Ishikawa (cell line): ENCODE measurements around the gene IFNA5.
A peak's percentile ranks its signal among the peaks of the same experiment; 100 is the strongest.

Experiments used
- CEBPB ChIP-seq: IDR thresholded peaks from 2 replicates; pipeline ENCODE4 v1.6.1; 2012
- CREB1 ChIP-seq: IDR thresholded peaks from 2 replicates; pipeline ENCODE4 v1.6.1; 2012; ENCODE audit warnings: low read depth
- EGR1 ChIP-seq: IDR thresholded peaks from 2 replicates; pipeline ENCODE4 v1.6.1; 2012
- EP300 ChIP-seq: IDR thresholded peaks from 2 replicates; pipeline ENCODE4 v1.6.1; 2012; ENCODE audit warnings: borderline replicate concordance
- FOXM1 ChIP-seq: IDR thresholded peaks from 2 replicates; pipeline ENCODE4 v1.6.1; 2012; ENCODE audit warnings: low read depth, borderline replicate concordance
- MAX ChIP-seq: IDR thresholded peaks from 2 replicates; pipeline ENCODE4 v1.6.1; 2012
- NFIC ChIP-seq: IDR thresholded peaks from 2 replicates; pipeline ENCODE4 v1.6.1; 2012
- RAD21 ChIP-seq: IDR thresholded peaks from 2 replicates; pipeline ENCODE4 v1.6.1; 2012; ENCODE audit warnings: low read depth
- TAF1 ChIP-seq: IDR thresholded peaks from 2 replicates; pipeline ENCODE4 v1.6.1; 2012; ENCODE audit warnings: low read depth, mild to moderate bottlenecking
- TCF12 ChIP-seq: IDR thresholded peaks from 2 replicates; pipeline ENCODE4 v1.6.1; 2012; ENCODE audit warnings: low read depth
- TEAD4 ChIP-seq: IDR thresholded peaks from 2 replicates; pipeline ENCODE4 v1.6.1; 2012
- USF1 ChIP-seq: IDR thresholded peaks from 2 replicates; pipeline ENCODE4 v1.6.1; 2012
- YY1 ChIP-seq: IDR thresholded peaks from 2 replicates; pipeline ENCODE4 v1.6.1; 2012; ENCODE audit warnings: low read depth
- ZBTB7A ChIP-seq: IDR thresholded peaks from 2 replicates; pipeline ENCODE4 v1.6.1; 2012; ENCODE audit warnings: low read depth
- TF ChIP-seq, protein P1 (sequence below): IDR thresholded peaks from 2 replicates; pipeline ENCODE4 v1.6.1; 2012; ENCODE audit warnings: low read depth, mild to moderate bottlenecking

Gene IFNA5

GRCh38 chr9:21314152-21314551, 9.0 kb upstream of the IFNA5 start:
- TF ChIP-seq FOXM1, result no peak
- TF ChIP-seq EGR1, result no peak
- no peak for TF ChIP-seq TAF1
- TF ChIP-seq EP300, result no peak
- TF ChIP-seq, protein P1, sequence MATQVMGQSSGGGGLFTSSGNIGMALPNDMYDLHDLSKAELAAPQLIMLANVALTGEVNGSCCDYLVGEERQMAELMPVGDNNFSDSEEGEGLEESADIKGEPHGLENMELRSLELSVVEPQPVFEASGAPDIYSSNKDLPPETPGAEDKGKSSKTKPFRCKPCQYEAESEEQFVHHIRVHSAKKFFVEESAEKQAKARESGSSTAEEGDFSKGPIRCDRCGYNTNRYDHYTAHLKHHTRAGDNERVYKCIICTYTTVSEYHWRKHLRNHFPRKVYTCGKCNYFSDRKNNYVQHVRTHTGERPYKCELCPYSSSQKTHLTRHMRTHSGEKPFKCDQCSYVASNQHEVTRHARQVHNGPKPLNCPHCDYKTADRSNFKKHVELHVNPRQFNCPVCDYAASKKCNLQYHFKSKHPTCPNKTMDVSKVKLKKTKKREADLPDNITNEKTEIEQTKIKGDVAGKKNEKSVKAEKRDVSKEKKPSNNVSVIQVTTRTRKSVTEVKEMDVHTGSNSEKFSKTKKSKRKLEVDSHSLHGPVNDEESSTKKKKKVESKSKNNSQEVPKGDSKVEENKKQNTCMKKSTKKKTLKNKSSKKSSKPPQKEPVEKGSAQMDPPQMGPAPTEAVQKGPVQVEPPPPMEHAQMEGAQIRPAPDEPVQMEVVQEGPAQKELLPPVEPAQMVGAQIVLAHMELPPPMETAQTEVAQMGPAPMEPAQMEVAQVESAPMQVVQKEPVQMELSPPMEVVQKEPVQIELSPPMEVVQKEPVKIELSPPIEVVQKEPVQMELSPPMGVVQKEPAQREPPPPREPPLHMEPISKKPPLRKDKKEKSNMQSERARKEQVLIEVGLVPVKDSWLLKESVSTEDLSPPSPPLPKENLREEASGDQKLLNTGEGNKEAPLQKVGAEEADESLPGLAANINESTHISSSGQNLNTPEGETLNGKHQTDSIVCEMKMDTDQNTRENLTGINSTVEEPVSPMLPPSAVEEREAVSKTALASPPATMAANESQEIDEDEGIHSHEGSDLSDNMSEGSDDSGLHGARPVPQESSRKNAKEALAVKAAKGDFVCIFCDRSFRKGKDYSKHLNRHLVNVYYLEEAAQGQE, result no peak

DNA sequence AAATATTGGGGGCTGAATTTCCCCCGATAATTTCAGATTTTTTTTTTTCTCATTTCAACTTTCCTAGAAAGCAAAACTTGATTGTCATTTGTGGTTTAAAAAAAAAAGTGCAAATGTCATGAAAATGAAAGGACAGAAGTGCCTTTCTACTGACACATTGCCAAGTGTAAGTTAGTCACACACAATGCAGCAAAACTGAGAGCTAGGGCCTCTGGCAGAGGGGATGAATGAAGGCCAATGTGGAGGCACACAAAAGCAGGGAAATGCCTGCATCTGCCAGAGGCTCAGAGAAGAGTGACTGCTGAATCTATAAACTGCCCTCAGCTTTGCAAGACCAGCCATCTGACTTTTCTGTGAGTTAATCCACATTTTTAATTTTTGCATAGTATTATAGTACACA, 6.8 kb upstream of the IFNA5 start:
- no peak for TF ChIP-seq TEAD4
- TF ChIP-seq EP300, result no peak
- TF ChIP-seq YY1, result no peak

DNA sequence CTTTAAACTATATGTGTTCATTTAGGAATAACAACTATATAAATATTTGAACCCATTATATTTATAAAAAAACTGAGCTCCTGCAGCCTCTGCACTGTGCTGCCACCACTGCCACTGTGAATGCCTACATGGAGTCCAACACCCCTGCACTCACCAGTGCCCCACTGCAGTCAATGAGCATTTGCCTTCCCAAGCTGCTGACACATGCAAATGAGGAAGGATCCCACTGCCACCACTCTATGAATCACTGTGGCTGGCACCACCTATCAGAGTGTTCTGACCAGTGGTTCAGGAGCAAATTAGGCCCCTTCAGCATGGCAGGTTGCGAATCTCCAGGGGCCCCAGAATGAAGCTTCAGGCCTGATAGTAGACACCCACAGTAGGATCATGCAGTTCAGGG, 9.1 kb downstream of the IFNA5 start:
- TF ChIP-seq CREB1 (no peak), YY1 (no peak), ZBTB7A (no peak), RAD21 (no peak), USF1 (no peak), CEBPB (no peak), EP300 (no peak), TCF12 (no peak), FOXM1 (no peak), EGR1 (no peak), TAF1 (no peak), TEAD4 (no peak), NFIC (no peak), MAX (no peak)
- TF ChIP-seq, protein P1, result no peak

DNA sequence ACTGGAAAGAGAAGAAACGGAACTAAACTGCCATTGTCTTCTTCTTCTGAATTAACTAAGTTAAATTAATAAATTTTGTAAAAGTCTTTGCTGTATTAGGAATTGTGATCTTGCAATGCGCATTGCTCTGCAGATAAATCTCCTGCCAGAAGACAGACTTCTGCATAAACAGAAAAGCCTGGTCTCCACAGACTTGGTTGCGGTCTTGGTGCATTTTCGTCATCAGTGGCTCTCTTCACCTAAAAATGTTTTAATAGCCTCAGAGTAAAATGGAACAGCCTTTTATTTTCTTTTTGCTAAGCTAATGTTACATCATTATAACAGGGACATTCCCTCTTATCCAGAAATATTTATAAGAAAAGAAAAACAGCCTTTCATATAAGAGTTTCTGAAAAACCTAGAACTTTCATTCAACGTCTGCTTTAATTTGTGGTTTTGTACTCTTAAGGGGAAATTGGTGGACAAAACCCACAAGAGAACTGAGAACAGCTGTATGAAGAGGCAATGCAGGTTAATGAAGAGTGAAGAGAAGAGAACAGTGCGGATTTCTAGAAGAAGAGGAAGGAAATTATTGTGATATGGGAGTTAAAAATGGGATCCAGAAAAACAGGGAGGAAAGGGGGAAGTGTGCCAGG, 10.1 kb downstream of the IFNA5 start:
- TF ChIP-seq FOXM1 (no peak), CEBPB (no peak), TEAD4 (no peak), USF1 (no peak), EP300 (no peak), MAX (no peak)
- TF ChIP-seq, protein P1, result no peak

GRCh38 chr9:21294364-21294774, 10.7 kb downstream of the IFNA5 start:
- TF ChIP-seq CEBPB, result no peak
- peak; percentile 71 for TF ChIP-seq USF1
